Measurements from ENCODE around the gene STK4.

- TF ChIP-seq POLR2A (IDR thresholded peaks at IDR 0.05) (no peak), CTCF (IDR thresholded peaks at IDR 0.05) (no peak)
Observed at GRCh38 chr20:45098103-45098773, 131.9 kb downstream of the STK4 start.

Measured in adrenal gland (tissue), 5 donors.